Suppressor macrophage (primary cell): ENCODE data around the gene DCTD.
A peak's percentile ranks its signal among the peaks of the same experiment; 100 is the strongest.

ENCODE experiments used
- DNase-seq, 4 experiments: peaks; one replicate each; pipeline ENCODE4 v3.0.0-alpha.2; 2020 to 2022

The DCTD gene

DNA sequence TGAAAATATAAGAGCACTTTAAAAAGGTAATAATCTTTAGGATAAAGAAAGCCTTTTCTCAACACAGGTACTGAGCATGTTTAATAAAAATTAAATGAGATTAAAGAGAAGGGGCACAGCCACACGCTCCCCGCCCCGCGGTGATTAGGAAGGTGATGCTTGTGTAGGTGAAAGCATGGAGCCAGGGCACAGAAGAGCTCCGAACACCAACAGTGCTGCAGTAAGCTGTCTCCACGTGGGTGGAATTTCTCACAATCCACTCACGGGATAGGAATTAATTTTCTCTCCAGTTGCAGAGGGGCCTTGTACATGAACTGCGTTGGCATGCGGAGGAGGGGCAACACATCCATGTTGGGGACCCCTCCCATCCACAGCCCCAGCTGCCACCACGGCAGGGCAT lies 27.0 kb downstream of the DCTD start:
- DNase-seq: no peak

- DNase-seq: no peak
Measured at GRCh38 chr4:182888891-182889290, 28.3 kb downstream of the DCTD start.

DNA sequence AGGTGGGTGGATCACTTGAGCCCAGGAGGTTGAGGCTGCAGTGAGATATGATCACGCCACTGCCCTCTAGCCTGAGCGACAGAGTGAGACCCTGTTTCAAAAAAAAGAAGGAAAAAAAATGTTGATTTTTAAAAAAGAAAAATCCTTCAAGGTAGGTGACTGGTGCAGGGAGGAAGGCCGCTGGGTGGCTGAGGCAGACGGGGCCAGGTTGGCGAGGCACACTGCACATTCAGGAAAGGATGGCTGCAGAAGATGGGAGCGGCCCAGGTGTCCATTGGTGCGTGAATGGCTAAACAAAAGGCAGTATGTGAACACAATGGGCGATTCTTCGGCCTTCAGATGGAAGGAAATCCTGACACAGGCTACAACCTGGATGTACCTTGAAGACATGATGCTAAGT lies 30.4 kb downstream of the DCTD start:
- no peak for DNase-seq

GRCh38 chr4:182886205-182886604 lies 31.0 kb downstream of the DCTD start:
- DNase-seq: no peak

DNA sequence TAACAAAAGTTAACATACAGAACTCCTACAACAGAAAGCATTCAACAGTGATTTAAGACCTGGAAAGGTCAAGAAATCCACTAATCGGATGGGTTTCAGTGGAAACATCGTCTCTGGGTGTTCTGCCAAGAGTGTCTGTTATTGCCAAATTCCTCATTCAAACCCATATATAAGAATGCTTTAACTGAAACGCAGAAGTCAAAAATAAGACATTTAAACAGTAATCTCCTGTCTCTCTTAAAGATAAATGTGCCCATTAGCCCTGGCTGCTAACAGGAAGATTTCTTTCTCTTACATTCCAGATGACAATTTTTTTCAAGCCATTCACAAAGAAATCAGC lies 31.5 kb downstream of the DCTD start:
- DNase-seq: no peak

DNA sequence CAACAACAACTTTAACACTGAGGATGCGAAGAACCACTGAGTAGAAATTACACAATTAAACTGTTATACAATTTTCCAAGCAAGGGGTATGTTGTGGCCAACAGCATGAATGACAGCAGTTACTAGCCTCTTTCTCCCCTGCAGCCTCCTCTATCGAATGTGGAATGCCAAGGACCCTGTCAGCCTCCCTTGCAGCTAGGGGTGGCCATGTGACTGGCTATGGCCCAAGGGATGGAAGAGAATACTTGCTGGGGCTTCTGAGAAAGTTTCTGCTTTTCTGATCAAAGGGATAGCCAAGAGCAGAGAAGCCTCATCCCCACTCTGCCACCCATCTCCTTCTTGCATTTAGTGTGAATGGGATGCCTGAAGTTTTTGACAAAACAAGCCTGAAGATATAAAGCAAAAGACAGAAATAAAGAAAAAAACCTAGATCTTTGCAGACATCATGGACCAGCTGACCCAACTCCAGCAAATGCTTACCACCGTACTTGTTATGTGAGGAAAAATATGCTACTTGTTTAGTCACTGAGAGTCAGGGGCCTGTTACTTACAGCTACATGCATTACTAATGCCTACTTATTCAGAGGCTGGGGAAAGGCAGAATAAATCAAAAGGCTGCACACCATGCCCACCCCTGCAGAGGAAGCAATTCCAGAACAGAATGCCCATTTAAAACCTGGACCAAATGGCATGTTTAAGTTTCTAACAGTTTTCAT lies 32.0 kb downstream of the DCTD start:
- DNase-seq: no peak

GRCh38 chr4:182884040-182884439 lies 33.1 kb downstream of the DCTD start:
- DNase-seq: no peak

DNA sequence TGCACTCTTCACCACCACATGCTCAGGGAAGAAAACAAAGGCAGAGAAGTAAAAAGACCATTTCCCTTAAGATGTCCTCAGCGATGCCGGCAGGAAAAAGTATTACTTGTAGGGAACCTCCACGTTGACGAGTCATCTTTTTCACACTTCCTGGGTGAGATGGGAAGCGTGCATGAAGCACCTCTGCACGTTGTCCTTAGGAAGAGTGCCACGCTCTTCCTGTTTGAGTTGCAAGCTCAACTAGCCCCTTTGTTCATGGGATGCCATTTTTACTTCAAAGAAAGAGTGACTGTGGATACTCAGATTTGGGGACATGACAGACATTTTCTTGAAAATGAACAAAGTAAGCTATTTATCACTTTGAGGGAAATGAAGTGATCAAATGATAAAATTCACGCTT lies 33.8 kb downstream of the DCTD start:
- DNase-seq: no peak

- no peak for DNase-seq
Measured at GRCh38 chr4:182881914-182882313, 35.3 kb downstream of the DCTD start.

- DNase-seq: no peak
Measured at GRCh38 chr4:182880387-182881356, 36.5 kb downstream of the DCTD start.

DNA sequence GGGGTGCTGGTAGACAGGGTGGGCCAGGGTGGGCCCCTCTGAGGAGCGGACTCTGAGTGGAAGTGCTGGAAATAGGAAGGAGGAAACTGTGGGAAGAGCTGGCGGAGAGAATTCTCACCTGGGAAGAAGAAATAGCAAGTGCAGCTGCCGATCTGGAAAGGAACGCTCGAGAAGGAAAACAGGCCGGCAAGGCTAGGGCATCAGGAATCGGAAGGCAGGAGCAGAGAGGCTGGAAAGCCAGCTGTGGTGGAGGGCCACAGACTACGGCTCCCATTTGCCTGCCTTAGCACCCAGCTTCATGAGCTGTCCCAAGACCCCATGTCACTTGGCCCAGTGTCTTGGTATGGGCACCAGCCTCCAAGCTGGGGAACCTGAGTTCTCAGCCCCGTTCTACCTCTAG lies 37.3 kb downstream of the DCTD start:
- no peak for DNase-seq

- DNase-seq: no peak
Measured at GRCh38 chr4:182878633-182879495, 38.3 kb downstream of the DCTD start.

DNA sequence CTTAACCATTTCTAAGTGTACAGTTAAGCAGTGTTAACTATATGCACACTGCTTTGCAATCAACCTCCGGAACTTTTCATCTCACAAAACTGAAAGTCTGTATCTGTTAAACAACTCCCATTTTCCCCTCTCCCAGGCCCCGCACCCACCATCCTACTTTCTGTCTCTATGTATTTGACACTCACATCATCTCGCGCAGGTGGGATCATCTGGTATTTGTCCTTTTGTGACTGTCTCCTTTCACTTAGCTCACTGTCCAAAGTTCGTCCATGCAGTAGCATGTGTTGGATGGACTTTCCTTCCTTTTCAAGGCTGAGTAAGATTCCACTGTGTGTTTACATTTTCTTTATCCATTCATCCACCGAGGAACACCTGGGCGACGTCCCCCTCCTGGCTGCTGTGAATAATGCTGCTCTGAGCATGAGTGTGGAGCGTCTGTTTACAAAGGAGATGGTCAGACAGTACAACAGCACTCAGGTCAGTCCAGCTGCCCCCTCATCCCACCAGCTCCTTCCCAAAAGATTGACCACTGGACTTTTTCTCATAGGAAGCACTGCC lies 39.8 kb downstream of the DCTD start:
- no peak for DNase-seq

GRCh38 chr4:182876427-182876826 lies 40.8 kb downstream of the DCTD start:
- DNase-seq: no peak

DNA sequence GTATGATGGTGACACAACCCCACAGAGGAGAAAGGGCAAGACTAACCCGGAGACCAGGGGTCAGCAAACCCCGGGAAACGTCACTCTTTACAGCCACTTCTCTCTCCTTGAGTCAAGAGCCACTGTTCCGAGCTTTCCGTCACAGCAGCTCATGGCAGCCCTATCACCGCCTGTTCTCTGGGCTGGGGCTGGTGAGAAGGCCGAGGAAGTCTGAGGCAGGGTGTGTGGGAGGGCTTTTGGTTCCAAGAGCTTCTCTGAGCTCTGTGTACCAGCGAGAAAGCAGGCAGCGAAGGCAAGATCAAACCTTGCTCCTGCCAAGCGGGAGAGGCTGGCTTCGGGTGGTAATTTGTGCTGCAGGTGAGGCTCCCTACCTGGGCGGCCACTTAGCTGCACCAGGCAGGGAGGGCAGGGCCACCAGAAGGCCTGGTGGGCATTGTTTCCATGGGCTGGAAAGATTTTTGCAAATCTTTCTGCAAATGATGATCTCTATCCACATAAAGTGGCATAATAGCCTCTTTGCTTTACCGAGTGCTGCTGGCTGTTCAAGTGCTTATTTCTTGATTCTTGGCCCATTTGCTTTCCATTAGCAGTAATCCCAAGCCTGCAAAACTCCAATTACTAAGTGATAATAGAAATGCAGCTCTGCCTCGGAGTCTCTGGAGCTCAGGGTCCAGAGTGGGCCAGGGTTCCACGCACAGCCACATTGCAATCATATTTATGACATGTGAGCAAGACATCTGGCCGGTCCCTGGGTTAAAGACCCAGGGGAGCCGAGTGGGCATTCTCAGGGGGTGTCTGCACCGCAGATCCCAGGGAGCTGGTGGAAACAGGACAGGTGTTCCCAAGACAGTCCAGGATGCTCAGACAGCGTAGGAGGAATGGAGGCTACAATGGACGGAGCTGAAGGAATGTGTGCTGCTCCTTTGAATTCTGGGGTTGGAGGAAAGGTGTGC lies 41.5 kb downstream of the DCTD start:
- DNase-seq: no peak

DNA sequence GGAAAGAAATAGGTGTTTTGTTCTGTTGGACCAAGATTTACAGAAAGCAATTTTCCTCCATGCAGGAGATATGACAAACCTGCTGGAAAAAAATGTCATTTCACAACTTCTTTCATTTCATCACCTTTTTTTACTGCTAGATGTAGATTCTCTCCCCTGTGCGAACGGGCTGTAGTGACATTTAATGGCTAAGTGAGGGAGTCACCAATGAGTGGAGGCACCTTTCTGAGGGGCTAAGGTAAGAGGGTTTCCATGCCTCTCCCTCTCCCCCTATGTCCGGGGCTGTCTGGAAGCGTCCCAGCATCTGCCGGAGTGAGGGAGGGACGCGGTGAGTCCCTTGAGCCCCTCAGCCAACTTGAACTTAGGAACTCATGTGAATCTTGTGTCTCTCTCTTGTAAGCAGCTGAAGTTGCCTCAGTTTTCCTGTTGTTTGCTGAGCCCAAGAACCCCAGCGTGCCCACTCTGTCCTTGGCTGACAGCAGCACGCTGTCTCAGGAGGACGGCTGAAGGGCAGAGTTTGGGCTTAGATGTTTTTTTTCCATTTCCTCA lies 42.3 kb downstream of the DCTD start:
- DNase-seq: no peak

- peak in 2 of 4 experiments; percentile 14 to 35 for DNase-seq
Measured at GRCh38 chr4:182874304-182874751, 42.9 kb downstream of the DCTD start.

- DNase-seq: no peak
Measured at GRCh38 chr4:182873726-182874125, 43.5 kb downstream of the DCTD start.

GRCh38 chr4:182873289-182873688 lies 43.9 kb downstream of the DCTD start:
- DNase-seq: no peak

DNA sequence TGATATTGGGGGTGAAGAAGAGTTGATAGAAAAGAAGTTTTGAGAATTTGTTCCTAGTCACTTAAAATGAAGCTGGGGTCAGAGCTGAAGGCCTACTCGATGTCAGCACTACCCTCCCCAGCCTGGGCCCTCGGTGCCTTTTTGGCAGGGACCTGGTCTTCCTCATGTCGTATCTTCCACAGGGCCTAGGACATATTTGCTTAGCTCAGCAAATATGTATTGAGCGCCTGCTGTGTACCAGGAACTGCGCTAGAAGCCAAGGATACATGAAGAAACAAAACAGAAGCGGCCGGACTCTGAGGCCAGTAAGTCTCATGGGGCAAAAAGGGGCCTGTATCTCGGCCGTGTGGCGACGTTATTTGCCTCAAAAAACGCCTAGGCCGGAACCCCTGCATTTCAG lies 44.3 kb downstream of the DCTD start:
- no peak for DNase-seq

GRCh38 chr4:182871616-182872015 lies 45.6 kb downstream of the DCTD start:
- DNase-seq: no peak
